GM18499 (cell line): ENCODE data around the gene UBE2G2.
"Not testable (repeated sequence)": the region's sequence is repeated elsewhere in the genome, so short reads cannot be mapped to it uniquely, and the experiment has no call there.

Source experiments
- ATAC-seq: cut with Tn5 transposase; IDR thresholded peaks from one replicate; pipeline ENCODE4 v1.9.1; 2021; ENCODE audit warnings: moderate number of reproducible peaks; ENCODE audit not compliant: insufficient read depth, unreplicated experiment

UBE2G2 gene

DNA sequence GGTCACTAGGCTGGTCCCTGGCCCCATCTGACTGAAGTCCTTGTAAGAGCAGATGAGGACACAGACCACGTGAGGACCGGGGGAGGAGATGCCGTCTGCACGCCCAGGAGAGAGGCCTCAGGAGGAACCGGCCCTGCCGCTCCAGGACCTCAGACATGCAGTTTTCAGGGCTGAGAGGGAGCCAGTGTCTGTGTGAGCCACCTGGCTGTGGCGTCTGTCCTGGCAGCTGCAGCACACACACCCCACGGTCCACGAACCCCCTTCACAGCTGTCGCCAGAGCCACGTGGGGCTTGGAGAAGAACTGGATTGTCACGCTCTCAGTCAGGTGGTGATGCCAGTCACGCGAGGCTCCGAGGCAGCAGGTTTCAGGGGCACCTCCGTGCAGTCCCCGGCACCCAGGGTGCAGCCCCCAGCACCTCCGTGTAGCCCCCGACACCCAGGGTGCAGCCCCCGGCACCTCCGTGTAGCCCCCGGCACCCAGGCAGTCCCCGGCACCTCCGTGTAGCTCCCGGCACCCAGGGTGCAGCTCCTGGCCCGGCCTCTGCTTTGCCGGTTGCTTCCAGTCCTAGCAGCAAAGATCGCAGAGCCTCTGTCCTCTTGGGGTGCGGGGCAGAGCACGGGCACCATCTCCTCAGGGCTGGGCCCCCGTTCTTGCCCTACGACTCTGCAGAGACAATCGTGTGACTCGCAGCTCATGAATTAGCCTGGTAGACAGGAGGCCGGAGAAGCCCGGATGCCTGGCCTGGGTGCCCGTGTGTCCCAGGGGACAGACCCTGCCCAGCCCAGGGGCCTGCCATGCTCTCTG lies 35.2 kb upstream of the UBE2G2 start:
- ATAC-seq, result no peak

DNA sequence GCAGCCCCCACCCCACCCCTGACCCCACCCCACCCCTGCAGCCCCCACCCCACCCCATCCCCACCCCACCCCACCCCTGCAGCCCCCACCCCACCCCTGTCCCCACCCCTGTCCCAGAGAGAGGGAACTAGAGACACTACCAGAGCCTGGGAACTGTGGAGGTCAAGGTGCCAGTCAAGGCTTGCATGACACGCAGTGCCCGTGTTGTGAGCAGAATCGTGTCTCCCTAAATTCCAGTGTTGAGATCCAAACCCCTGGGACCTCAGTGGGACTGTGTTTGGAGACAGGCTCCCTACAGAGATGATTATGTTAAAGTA lies 34.7 kb upstream of the UBE2G2 start:
- no peak for ATAC-seq

DNA sequence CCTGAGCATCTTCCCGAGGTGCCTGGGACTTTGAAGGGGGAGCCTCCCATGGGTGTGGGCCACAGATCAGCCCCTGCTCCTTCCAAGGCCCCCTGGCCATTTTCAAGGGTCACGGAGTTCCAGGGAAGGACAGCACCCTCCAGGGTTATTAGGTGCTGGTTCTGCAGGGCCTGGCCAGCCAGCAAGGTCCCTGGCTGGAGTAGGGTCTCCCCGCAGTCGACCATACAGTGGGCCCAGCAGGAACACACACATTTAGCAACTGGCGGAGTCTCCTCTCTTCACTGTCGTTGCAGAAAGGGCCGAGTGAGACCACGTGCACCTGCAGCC lies 34.0 kb upstream of the UBE2G2 start:
- no peak for ATAC-seq

DNA sequence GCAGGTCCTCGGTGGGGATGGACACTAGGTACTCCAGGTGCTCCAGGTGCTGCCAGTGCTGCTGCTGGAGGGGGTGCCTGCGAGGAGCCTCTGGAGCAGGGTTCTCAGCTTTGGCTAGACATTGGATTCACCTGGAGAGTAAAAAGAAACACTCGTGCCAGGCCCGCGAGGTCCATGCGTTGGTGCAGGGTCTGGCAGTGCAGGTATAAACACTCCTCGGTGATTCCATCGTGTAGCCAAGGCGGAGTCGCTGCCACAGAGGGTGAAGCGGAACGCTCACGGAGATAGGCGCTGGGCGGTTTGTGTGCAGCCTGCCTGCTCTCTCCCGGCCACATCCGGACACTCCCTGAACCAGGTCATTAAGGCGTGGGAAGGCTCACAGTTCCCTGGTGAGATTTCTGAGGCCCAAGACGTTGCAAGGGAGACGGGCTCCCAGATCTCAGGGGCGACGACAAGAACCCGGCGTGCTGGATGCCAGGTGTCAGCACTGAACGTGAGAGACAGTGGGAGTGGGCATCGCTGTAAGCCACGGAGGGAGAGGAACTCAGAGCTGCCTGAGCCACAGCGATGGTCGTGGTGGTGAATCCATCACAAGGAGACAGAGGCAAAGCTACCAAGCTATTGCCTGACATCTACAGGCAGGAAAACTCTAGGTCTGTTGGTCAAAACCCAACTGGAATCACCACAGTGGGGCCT lies 33.5 kb upstream of the UBE2G2 start:
- no peak for ATAC-seq

DNA sequence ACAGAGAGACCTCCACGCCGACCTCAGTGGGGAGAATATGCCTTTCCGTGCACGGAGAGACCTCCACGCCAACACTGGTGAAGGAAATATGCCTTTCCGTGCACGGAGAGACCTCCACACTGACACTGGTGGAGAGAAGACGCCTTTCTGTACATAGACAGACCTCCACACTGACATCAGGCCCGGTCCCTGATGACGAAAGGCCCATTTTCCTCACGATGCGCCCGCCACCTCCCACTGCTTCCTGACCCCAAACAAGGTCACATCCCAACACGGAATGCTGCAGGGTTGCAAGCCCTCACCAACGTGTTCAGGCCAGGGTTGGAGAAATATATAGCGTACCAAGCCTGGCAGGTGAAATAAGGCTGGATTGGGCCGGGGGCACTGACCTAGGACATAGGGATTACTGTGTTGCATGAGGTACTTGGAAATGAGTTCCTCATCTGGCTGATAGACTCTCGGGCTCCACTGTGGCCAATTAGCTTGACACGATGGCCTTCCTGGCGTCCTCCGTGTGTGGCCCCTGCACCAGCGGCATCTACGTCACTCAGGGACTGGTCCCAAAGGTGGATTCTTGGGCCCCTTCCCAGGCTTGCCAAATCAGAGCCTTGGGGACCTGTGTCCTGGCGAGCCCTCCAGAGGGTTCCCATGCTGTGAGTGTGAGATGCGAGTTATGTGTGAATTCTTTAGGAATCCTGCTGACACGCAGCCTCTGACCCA lies 32.8 kb upstream of the UBE2G2 start:
- ATAC-seq, result no peak

DNA sequence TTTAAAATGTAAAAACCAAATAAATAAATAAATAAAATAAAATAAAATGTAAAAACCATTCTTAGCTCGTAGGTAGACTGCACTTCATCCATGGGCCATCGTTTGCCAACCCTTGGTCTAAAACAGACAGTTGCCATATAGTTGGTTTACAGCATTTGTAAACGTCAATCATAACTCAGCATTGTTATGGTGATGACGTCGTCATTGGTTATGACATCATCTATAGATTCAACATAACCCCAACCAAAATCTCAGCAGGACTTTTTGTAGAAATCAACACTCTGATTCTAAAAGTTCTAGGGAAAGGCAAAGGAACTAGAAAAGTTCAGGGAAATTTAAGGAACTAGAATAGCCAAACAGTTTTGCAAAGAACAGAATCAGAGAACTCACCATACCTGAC lies 32.0 kb upstream of the UBE2G2 start:
- ATAC-seq, result no peak

DNA sequence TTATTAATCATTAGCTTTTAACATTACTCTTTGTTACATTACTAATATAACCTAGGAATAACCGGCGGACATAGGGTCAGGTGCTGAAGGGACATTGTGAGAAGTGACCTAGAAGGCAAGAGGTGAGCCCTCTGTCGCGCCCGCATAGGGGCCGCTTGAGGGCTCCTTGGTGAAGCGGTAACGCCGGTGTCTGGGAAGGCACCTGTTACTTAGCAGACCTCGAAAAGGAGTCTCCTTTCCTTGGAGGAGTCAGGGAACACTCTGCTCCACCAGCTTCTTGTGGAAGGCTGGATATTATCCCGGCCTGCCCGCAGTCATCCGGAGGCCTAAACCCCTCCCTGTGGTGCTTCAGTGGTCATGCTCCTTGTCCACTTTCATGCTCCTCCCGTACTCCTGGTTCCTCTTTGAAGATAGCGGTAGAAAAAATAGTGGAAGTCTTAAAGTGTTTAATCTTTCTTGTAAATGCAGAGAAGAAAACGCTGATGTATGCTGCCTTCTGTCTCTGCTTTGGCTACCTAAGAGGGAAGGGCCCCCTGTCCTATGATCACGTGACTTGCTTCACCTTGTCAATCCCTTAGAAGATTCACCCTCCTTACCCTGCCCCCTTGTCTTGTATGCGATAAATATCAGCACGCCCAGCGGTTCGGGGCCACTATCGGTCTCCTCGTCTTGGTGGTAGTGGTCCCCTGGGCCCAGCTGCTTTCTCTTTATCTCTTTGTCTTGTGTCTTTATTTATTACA lies 31.1 kb upstream of the UBE2G2 start:
- not testable (repeated sequence) for ATAC-seq

DNA sequence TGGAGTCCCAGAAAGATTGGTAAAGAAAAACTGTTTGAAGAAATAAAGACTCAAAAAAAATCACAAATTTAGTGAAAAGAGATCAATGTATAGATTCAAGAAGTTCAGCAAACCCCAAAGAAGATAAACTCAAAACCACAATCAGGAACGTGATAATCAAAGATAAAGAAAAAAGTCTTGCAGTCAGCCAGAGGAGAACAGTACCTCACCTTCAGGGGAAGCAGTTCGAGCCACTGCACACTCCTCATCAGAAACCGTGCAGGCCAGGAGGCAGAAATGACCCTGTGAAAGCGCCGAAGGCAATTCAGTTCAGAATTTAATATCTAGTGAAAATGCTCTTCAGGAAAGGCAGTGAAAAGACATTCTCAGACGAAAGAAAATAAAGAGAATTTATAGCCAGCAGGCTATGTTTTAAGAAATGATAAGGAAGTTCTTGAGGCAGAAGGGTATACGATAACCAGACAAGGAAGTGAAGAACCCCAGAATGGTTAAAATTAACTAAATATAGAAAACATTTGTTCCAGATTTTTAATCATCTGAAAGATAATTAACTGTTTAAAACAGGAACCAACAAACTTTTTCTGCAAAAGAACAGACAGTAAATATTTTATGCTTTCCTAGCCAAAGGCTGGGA lies 29.7 kb upstream of the UBE2G2 start:
- no peak for ATAC-seq

DNA sequence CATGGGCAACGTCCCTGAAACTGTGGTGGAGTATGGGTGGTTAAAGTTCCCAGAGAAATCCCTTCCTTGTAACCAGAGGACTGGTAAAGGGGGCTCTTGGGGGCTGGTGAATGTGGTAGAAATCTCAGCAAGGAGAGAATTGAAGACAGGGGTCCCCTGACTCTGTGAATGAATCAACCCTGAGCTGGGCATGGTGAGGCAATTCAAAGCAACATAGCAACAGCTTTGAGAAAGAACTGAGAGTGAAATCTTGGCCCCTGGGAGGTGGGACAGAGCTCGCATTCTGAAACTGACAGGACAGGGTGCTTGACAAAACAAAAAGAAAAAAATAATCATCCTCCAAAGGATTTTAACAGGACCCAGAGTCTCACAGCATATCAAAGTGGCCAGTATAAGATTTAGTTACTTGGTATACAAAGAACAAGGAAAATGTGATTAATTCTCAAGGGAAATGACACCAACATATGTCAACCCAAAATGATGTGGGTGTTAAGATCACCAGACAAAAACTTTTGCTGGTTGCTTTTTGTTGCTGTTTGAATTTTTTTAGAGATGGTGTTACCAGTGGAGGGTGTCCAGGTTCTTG lies 28.0 kb upstream of the UBE2G2 start:
- no peak for ATAC-seq

DNA sequence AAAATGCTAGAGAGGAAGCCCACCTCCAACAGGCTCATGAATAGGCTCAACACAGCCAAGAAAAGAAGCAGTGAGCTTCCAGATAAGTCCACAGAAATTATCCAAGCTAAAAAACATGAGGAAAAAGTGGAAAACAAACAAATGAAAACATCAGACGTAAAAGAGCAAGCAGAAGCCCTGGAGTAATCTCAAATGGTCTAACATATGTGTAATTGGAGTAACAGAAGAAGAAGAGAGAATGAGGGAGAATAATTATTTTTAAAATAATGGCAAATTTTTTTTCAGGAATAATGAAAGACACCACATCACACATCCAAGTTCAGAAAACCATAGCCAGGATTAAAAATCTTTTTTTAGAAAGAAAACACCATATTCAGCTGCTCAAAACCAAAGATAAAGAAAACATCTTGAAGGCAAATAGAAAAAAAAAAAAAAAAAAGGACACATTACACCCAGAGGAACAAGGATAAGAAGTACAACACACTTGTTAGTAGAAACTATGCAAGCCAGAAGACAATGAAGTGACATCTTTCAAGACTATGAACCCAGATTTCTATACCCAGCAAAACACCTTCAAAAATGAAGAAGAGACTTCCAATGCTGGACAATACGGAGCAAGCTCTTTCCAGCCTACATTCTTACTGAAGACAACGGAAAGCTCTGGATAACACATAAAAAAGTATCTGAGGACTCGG lies 26.9 kb upstream of the UBE2G2 start:
- no peak for ATAC-seq

DNA sequence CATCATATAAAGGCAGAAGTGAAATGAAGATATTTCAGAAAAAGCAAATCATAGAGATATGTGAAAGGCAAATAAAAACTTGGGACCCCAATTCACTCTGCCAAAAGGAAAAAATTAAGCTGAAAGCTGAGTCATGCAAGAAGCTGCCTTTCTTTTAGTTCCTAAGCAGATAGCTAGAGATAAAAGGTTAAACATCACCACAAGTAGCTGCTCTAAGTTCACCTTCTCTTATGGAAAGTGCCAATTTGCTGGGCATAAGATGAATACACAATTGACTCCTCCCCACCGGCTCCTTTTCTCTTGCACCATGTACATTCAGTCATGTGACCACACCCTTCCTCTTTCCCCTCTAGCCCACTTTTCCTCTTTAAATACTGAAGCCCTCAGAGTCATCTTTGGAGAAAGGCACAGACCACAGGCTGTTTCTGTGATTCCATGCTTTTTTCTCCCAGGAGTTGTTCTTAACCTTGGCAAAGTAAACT lies 21.6 kb upstream of the UBE2G2 start:
- no peak for ATAC-seq

DNA sequence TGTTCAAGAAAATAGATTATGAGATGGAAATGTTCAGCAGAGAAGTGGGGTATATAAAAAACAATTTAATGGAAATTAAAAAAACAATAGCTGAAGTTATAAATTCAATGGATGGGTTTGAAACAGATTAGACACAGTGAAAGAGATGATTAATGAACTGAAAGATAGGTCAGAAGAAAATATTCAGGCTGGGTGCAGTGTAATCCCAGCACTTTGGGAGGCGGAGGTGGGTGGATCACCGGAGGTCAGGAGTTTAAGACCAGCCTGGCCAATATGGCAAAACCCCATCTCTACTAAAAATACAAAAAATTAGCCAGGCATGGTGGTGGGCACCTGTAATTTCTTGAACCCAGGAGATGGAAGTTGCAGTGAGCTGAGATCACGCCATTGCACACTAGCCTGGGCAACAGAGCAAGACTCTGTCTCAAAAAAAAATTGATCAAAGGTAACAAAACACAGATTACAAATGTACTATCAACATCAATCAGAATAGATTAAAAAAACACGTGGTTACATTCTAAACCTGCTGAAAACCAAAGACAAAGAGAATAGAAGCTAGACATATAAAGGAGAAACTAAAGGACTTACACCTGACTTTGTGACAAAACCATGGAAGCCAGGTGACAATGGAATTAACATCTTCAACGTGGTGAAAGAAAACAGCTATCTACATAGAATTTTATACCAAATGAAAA lies 21.0 kb upstream of the UBE2G2 start:
- ATAC-seq, result no peak

DNA sequence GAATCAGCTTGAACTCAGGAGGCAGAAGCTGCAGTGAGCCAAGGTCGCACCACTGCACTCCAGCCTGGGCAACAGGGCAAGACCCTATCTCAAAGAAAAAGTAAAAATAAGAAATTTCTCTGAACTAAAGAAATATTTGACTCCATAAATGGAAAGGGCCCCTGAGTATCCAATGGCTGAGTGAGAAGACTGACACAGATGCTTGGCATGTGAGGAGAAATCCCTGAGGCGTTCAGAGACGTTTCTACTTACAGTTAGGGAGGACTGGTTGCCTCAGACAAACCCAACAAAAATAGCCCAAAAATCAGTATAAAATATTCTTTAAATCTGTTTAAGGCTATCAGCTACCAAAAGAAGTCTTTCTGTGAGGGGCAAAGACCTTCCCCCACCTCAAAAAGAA lies 19.2 kb upstream of the UBE2G2 start:
- no peak for ATAC-seq

DNA sequence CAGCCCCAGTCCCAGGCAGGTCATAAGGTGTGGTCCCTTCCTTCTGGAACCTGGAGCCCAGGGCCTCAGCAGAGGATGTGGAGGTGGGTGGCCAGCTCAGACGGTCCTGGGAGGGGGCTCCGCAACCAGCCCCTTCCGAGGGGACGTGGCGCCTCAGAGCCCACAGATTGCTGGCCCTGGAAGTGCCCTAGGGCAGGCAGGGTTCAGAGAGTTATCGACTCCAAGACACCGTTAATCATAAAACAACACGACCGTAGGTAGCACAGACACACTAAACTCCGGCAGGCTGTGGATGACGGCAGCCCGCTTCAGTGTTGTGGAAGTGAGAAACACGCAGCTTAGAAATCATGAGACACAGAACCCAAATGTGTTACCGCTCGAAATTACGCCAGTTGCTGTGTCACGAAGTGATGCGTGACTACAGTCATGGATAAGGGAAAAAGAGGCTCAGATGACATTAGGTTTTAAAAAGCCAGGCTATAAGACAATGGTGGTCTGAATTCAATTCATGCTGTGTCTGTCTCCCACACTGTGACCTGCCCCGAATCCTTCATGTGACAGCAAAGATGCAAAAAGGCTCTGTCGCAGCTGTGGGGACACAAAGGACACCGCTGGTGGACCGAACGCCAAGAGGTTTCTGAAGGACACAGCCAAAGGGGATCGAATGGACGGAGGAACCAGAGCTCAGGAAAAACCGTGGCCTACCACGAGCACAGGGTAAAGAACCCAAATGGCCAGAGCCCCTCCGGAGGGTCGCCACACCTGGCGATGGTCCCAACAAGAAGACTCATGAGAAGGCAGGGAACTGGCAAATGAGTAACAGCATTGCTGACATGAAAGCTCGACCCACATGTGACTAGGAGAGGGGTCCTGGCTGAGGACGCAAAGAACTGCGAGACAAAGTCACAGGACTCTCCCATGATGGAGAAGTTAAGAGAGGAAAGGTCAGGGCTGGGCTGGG lies 17.9 kb upstream of the UBE2G2 start:
- no peak for ATAC-seq

DNA sequence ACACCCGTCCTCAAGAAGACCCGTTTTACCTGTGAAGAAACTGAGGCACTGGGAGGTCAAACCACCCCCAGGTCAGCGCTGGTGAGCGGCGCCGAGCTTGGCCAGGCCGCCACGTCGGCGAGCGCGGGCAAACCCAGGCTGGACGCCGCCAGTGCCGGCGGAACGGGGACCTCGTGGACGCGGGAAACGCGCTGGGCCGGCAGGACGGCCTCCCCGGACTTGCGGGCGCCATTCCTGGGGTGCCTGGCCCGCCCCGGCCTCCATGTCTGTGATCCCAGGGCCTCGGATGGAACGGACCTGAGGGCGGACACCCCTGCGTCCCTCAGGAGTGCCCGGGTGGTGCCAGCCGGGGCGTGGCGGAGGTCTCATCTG lies 17.0 kb upstream of the UBE2G2 start:
- no peak for ATAC-seq

DNA sequence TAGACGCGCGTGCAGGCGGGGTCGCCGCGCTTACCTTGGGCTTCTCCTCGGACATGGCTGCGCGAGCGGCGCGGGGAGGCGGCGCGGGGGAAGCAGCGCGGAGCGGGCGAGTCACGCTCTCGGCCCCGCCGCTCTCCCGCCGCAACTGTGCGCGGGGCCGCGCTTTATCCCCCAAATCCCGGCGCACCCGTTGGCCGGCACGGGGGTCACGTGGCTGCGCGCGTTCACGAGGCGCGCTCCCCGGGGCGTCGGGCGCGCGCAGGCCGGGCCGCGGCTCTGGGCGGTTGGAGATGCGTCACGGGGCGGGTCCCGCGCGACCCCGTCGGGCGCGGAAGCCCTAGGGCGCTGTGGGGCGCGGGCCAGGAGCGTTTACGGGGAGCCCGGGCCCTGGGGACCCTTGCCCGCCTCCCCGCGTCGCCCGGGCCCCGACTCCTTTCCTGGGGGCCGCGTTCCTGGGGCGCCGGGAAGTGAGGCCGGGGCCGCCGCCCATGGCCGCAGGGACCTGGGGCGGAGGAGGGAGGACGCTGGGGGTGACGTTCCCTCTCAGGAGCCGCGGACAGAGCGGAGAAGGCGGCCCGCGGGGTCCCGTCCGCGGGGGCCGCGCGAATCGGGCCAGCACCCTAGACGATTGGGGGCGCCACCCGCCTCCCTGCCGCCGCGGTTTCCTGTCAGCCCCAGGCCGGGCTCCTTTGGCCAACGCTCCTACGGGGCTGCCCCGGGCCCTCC lies 16.5 kb upstream of the UBE2G2 start, which contains the start of gene SUMO3:
Gene SUMO3 (minus strand): TSS at position 149 of the 726 bp plus-strand sequence. CDS start 94 bp downstream, at position 55.
- ATAC-seq, result no peak

DNA sequence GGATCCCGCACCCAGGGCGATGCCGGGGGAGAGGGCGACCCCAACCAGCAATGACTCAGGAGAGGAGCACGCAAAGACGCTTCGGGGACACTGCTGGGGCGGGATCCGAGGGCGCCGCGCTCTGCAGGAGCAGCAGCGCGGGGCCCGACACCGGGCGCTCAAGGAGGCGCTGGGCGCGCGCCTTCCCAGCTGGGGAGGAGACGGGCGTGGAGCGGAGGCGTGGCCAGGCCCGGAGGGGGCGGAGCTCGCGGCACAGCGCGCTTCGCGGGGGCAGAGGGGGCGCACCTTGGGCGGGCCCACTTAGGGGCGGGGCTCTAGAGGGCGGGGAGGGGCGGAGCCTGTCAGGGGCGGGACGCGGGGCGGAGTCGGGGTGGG lies 15.9 kb upstream of the UBE2G2 start:
- no peak for ATAC-seq
